Stimulated activated CD8-positive, alpha-beta memory T cell treated with anti-CD3 and anti-CD28 coated beads, Interleukin-4, amount 100 ng/mL, for 24 hours (primary cell): ENCODE results near the gene TMEM132C.

Experiments used
- DNase-seq: peaks from one replicate; pipeline ENCODE4 v3.0.0-alpha.2; 2020; ENCODE audit warnings: low read depth

The TMEM132C gene

DNA sequence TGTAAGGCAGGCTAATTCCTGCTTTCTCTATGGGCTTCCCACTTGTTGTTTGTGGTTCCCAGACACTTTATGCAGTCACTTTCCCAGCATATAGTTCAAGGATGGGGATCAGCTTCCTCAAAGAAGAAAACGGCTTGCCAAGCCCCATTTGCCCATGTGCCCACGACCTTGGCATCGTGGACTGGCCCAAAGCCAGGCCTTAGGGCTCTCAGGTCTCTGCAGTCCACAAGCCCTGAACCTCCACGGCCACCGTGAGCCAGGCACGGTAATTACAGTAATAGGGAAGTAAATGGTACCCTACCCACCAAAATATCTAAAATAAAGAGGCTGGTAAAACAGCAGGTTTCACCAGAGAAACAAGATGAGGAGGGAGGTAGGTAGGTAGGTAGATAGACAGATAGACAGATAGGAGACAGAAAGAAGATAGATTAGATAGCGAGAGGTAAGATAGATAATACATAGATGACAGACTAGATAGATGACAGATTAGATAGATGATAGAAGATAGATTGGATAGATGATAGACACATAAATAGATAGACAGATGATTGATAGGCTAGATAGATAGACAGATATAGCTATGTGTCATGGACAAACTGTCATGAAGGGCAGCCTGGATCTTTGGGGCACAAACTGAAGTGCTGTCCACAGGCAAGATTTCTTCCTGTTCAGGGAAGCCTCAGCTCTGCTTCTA is 393.7 kb downstream of the TMEM132C start:
- DNase-seq, result no peak

DNA sequence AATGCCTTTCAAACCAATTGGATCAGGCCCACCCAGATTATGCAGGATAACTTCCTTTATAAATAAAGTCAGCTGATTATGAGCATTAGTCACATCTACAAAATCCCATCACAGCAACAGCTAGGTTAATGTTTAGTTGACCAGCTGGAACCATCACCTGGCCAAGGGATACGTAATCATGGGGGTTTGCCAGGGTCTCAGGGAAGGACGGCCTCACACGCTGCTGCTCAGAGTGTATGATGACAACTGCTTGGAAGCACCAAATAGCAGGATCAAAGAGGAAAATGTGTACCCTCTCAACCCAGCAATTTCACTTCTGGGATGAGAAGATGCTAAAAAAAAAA is 394.2 kb downstream of the TMEM132C start:
- no peak for DNase-seq

DNA sequence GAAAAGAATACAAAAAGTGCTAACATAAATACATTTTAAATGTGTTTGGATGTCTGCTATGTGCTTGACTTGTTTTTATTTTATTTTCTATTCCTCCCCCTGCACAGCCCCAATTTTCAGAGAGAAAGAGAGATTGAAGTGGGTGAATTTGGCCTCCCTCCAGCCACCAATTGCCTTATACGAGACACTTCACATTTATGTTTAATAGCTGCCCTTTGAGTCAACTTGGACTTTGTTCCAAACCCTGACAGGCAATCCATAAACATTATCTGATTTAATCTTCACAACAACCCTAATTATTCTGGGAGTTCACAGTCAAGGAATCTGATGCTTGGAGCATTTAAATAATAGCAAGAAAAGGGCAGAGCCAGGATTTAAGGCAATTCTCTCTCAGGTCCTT is 395.1 kb downstream of the TMEM132C start:
- DNase-seq, result no peak

DNA sequence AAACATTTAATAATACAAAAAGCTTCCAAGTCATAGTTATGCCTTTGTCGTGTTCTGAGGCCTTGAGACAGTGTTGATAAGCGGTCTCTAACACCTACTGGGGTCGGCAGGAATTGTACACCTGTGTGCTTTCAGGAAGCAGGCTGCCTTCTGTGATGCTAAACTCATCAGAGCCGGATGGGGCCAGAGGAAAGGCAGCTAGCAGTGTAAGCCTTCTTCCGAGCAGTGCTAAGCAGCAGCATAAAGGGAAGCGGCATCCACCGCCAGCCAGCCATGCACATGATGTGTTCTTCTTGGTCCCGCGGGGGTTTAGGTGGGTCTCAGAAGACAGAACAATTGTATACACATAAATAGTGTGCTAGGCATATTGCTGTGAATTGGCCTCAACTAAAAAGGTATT is 397.5 kb downstream of the TMEM132C start:
- no peak for DNase-seq

DNA sequence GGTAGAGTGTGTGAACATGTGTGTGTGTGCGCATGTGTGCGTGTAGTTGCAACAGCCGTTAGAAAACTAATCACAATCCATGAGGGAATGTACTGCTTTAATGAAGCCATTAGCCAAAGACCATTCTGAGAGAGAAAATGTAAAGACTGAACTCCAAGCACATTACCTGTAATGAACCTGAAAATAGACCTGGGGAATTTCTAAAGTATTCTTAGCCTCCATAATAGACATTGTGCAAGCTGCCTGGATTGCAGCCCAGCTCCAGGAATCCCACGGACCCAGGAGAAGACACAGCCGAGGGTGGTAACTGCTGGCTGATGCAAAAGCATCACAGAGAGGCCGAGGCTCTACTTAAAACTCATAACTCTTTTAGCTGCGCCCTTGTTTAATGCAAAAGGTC is 400.2 kb downstream of the TMEM132C start:
- DNase-seq, result no peak

DNA sequence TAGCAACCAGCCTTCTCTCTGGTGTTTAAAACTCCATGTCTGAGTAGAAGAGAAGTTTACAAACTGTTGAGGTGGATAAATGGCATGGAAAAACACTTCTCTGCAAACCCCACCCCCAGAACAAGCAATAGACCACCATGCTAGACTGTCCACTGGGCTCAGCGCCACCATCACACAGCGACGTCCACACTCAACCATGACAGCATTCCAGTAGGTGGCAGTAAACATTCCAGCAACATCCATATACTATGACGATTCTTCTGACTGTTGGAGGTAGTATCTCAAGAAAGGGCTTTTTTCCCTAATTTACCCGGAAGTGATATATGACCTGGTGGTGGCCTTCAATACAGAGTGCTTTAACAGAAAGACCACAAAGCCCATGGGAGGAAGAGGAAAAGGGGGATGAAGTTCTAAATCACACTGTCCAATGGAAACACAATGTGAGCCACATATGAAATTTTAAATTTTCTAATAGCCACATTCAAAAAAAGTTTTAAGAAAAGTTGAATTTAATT is 404.6 kb downstream of the TMEM132C start:
- no peak for DNase-seq

DNA sequence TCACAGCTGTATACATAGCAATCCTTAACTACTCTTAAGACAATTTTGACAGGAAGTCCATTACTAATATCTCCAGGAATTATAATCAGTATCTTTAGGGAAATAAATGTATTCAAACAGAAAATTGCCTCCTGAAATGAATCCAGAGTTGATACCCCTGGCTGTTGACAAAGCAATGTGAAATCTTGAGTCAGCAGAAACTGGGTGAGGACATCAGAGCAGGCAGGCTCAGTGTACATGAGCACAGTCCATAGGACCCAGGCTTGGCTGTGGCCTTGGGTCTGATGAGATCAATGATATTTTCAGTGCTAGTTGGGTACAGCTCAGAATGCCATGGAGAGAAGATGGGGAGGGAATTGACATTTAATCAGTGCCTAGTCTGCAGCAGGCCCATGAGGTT is 405.5 kb downstream of the TMEM132C start:
- no peak for DNase-seq

DNA sequence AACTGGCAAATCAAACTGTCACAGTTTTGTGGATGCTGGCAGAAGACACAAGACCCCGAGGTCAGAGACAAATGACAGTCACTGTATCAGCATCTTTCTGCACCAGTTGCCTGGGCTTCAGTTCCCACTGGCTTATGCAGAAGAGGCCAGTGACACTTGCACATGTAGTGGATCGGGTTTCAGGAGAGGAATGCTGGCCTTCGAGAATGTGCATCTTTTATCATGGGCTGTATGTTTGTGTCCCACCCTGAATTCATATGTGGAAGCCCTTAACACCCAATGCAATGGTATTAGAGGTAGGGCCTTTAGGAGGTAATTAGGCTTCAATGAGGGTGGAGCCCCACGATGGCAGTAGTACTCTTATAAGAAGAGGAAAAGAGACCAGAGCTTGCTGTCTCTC is 405.9 kb downstream of the TMEM132C start:
- no peak for DNase-seq

DNA sequence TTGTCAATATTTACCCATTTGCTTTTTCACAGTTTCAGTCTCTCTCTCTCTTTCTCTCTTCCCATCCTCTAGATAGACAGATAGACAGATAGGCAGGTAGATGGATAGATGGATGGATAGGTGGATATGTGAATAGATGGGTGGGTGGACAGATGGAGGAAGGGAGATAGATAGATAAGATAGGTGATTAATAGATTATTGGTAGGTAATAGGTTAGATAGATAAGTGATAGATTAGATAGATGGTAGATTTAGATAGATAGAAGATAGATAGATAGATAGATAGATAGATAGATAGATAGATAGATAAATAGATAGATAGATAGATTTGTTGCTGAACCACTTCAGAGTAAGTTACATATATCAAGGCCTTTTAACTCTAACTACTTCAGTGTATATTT is 408.6 kb downstream of the TMEM132C start:
- DNase-seq, result no peak

DNA sequence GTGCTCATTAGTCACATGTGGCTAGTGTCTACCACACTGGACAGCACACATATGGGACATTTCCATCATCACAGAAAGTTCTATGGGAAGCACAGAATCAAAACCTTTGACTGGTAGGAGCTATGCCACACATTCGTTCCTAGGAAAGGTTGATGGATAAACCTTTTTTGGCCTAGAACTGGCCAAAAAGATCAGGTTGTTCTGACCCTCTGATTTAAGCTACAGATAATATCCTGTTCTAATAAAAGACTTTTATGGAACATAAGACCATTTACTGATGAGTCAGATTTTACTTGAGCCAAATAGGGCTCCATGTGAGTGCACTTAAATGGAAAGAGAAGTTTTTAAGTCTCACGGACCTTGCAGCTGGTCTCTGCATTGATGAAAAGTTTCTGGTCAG is 413.6 kb downstream of the TMEM132C start:
- no peak for DNase-seq

DNA sequence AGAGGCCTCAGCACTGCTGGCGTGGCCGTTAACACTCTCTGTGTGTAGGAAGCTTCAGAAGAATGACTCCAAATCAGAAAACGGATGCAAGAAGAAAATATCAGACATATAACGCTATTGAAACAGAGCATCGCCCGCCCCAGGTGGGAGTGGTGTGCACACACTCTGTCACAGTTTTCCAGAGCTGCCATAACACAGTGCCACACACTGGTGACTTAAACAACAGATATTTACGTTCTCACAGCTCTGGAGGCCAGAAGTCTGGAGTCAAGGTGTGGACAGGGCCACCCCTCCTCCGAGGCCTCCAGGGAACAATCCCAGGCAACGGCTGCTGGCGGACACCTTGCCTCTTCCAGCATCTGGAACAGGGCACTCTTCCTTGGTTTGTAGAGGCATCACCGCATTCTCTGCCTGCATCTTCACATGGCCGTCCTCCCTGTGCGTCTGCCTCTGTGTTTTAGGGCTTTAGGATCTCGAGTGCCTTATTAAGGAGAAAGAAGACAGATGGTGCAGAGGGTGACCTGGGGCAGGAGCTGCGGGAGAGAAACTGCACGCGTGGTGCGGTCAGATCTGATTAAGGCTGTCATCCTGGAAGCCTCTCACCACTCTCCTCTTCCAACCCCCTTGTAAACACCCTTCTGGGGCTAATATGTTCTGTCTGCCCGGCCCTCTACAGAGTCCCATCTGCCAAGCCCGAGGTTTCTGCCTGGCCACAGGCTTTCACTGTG is 415.7 kb downstream of the TMEM132C start:
- DNase-seq, result no peak

DNA sequence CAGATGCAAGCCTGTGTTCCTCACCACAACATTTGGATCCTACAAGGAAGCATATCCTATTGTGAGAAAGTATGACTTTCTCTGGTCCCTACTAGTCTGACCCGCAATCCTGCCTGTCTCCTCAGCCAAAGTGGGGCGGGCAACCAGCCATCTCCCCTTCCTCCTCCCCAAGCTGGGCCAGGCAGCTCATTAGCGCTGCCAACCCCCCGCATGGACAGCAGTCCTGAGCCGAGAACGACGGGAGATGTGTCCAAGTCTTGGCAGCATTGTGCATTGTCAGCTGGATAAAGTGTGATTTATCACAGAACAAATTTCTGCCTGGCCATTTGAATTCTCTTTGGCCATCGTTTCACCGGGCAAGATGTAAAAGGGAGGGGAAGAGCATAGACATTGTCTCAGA is 417.4 kb downstream of the TMEM132C start:
- no peak for DNase-seq

DNA sequence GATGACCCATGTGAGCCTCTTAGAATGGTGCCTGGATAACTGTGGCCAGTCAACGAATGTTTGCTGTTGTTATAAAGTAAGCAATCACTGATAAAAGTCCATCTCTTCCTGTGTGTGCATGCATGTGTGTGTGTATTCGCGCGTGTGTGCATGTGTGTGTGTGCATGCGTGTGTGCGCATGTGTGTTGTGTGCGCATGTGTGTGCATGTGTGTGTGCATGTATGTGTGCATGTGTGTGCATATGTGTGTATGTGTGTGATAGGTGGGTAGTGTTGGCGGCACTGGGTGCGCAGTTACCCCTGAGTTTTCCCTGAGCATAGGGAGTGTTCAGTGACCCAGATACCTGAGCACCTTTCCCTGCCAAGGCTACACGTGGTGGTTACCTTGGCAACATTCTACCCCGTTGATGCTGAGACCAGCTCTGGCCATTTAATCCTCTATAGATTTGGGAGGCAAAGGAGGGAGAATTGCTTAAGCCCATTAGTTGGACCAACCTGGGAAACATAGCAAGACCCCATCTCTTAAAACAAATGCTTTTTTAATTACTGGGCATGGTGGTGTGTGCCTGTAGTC is 419.0 kb downstream of the TMEM132C start:
- DNase-seq, result no peak

DNA sequence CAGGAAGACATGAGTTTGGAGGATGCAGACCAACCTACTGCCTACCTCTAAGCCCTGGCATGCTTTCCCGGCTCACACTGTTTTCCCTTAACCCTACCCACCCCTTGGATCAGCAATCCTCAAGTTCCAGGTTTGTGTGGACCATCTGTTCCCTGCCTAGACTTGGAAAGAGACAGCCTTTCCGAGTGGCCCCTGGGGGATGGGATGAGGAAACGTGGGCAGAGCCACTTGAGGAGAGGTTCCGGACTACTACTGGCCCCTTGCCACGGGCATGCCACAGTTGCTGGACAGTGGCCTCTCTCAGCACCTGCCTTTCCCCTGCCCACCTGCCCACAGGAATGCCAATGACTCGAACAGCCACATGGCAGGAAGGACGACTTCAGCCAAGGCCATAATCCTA is 420.9 kb downstream of the TMEM132C start:
- DNase-seq, result no peak

DNA sequence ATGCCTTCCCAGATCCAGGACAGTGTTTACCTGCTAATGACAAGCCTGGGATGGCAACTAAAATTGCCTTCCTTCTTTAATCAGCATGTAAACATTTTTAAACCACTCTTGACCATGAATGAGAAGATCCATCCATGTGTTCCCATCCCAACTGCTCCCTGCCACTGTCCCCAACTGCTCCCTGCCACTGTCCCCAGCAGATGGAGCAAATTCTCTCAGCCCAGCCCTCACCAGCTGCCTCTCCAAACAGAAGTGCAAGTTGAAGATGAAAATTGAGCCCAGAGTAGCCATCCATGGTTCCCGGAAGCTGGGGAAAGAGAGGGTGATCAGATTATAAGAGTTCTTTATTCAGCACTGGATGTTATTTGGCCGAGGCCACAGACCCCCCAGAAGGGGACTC is 423.7 kb downstream of the TMEM132C start:
- DNase-seq, result no peak

DNA sequence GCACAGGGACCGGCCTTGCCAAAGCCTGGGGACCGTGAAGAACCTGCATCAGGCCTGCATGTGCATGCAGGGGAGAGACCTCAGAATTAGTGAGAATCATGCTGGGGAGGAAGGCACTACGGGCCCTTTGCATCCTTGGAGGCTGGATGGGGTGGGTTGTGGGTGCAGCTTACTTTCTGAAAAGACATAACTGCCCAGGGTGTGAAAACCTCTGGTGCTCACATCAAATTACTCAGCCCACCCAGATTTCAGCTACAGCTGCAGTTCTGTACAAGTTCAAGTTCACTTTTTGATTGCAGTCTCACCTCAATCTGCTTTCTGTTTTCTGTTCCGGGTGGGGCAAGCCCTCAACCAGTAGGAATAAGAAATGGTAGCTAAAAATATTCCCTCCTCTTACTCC is 426.1 kb downstream of the TMEM132C start:
- no peak for DNase-seq

DNA sequence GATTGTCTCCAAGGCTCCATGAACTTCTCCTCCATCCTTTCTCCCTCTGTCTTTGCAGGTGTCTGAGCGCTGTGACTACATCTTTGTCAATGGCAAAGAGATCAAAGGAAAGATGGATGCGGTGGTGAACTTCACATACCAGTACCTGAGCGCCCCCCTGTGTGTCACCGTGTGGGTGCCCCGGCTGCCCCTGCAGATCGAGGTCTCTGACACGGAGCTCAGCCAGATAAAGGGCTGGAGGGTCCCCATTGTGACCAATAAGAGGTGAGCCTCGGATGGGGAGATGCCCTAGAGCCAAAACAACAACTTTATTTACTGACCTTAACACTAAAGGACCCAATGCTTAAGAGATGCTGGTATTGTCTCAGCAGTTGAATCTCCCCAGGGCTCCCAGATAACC is 426.8 kb downstream of the TMEM132C start:
- no peak for DNase-seq

DNA sequence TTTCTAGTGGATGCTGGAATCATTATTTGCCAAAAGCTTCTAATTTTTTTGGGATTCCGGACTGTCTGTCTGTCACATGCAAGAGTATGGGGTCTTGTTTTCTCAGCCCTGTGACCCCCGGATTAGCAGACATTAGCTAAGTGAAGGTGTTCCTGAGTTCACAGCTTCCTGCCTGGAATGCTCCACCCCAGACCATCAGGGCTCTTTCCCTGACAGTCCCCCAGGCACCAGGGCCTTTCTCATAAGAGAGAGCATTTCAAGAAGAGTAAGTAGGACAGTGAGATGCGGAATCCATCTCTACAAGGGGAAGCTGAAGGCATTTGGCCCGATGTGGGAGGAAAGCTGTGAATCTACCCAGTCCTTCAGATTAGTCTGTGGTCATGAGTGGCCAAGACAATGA is 427.5 kb downstream of the TMEM132C start:
- no peak for DNase-seq

DNA sequence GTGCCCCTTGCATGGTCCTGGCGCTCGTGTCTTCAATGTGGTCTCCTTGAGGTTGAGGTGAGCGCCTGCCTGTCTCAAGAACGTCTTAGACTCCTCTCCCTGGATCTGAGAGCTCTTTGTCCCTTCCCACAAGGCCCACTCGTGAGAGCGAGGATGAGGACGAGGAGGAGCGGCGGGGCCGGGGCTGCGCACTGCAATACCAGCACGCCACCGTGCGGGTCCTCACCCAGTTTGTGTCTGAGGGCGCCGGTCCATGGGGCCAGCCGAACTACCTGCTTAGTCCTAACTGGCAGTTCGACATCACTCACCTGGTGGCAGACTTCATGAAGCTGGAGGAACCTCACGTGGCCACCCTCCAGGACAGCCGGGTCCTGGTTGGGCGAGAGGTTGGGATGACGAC is 428.7 kb downstream of the TMEM132C start:
- no peak for DNase-seq

DNA sequence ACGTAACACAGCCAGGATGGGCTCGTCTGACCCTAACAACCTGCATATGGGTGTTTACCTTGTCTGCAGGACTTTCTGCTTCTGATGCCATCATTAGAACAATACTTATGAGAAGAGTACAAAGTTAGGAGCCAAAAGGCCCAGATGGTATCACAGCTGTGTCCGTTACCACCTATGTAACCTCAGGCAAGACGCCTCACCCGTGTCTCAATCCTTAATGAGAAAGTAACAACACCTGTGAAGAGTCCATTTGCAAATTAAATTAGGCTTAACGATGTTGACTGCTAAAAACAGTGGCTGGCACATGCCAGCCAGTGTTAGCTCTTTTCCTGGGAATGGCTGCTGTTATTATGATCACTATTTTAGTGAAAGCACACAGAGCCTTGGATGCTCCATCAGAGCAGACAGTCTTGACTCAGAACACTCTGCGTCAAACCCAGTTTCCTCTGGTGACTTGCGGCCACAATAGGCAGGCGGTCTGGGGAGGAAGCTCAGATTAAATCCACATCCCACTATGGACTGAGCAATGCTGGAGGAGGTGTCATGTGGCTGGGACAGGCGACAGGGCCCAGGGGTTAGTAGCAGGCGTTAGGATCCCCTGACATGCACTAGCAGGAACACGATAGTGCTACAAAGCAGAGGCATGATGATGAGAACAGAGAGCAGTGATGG is 431.5 kb downstream of the TMEM132C start:
- DNase-seq, result no peak

DNA sequence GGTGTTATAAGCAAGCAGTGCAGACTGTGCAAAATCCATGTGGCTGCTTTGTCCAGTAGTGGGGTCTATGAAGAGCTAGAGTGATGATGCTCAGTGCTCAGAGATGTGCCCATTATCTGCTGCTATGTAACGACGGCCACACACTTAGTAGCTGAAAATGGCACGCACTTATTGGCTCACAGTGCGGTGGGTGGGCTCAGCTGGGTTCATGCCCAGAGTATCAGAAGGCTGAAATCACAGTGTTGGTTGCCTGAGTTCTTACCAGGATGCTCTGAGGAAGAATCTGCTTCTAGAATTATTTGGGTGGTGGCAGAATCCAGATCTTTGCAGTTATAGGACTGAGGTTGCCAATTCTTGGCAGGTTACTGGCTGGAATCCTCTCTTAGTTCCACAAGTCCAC is 432.1 kb downstream of the TMEM132C start:
- DNase-seq, result no peak

DNA sequence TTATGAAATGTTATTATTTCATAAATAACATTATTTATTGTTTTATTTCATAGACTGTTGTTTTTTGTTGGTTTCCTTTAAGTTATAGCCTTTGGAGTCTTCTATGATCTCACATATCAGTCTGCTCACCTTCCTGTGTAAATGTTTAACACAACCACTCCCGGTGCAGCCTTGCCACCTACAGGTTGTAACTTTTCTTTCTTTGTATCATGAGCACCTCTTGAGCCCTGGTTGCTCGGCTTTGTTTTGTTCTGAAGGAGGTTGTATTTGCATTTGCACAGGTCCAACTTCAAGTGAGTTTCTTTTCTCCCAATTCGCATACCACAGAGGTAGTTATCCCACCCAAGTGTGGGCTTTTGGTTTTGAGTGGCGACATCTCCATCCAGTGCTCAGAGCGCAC is 435.4 kb downstream of the TMEM132C start:
- DNase-seq, result no peak

DNA sequence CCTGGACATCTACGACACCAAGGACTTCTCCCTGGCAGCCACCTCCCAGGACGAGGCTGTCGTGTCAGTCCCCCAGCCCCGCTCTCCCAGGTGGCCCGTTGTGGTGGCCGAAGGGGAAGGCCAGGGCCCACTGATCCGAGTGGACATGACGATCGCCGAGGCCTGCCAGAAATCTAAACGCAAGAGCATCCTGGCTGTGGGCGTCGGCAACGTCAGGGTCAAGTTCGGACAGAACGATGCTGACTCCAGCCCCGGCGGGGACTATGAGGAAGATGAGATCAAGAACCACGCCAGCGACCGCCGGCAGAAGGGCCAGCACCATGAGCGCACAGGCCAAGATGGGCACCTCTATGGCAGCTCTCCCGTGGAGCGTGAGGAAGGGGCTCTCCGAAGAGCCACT is 438.2 kb downstream of the TMEM132C start:
- DNase-seq, result no peak
